Large intestine (tissue), 12 donors: ENCODE data around the gene RSPH10B2. TPM values are rescaled to one million over a fixed set of nuclear protein-coding genes. Genes with fewer than 3 reads are reported as not detected.
"Not testable (repeated sequence)": the region's sequence is repeated elsewhere in the genome, so short reads cannot be mapped to it uniquely, and the experiment has no call there.

Experiments
- DNase-seq, 2 donors: peaks; one replicate each; pipeline versions ENCODE4 v3.0.0 to v3.0.0-alpha.2; 2013
- H3K27ac ChIP-seq: one replicate; pipeline ENCODE4 v1.5.1; 2013; ENCODE audit warnings: low read length
- H3K27me3 ChIP-seq: 2 replicates; pipeline ENCODE4 v1.6.1; 2013; ENCODE audit warnings: low read length; ENCODE audit not compliant: control insufficient read depth, insufficient read depth
- H3K36me3 ChIP-seq: 2 replicates; pipeline ENCODE4 v1.6.1; 2013; ENCODE audit warnings: low read length; ENCODE audit not compliant: control insufficient read depth, insufficient read depth
- H3K4me1 ChIP-seq: one replicate; pipeline ENCODE4 v1.6.1; 2013; ENCODE audit warnings: low read length; ENCODE audit not compliant: control insufficient read depth, insufficient read depth
- H3K4me3 ChIP-seq: one replicate; pipeline ENCODE4 v1.5.1; 2013; ENCODE audit warnings: low read length
- H3K9me3 ChIP-seq: one replicate; pipeline ENCODE4 v1.6.1; 2013; ENCODE audit warnings: mild to moderate bottlenecking, low read depth, low read length, moderate library complexity; ENCODE audit not compliant: control insufficient read depth
- WGBS: methylation state at CpG from one replicate; pipeline ENCODE4 v1.1.5; 2013; ENCODE audit warnings: low lambda C conversion rate; ENCODE audit not compliant: insufficient coverage; 5-methylcytosine and 5-hydroxymethylcytosine counted together
- long read RNA-seq, 11 donors: transcript quantifications; one replicate each; lab custom pipeline, GENCODE V29; 2026
- polyA plus RNA-seq: library from polyadenylated mRNA; unstranded; fragments of 120-200 nt; gene quantifications from one replicate; pipeline ENCODE4 v1.2.1, GENCODE V29; 2013

Gene RSPH10B2
- polyA plus RNA-seq, result 0.70 TPM
- long read RNA-seq, donor 1, result 0 reads
- long read RNA-seq, donor 2, partial matches to known transcripts, result 17 of 23 reads
- long read RNA-seq, donor 2, other reads (novel, unspliced or antisense), result 6 of 23 reads
- long read RNA-seq, donor 3, partial matches to known transcripts, result 41 of 41 reads
- long read RNA-seq, donor 3, other reads (novel, unspliced or antisense), result 0 of 41 reads
- long read RNA-seq, donor 4, result 0 reads
- long read RNA-seq, donor 5, partial matches to known transcripts, result 0 of 7 reads
- long read RNA-seq, donor 5, other reads (novel, unspliced or antisense), result 7 of 7 reads
- long read RNA-seq, donor 6, result 0 reads
- long read RNA-seq, donor 7, result 0 reads
- long read RNA-seq, donor 8, result 0 reads
- long read RNA-seq, donor 9, result 0 reads
- long read RNA-seq, donor 10, result 0 reads
- long read RNA-seq, donor 11, result 0 reads

GRCh38 chr7:6753964-6754363, at the start of gene RSPH10B2:
RSPH10B2 (plus strand) TSS chr7:6754103; CDS start chr7:6757678, 3,575 bp downstream.
- H3K27me3 ChIP-seq, H3K9me3 ChIP-seq, H3K4me1 ChIP-seq, H3K36me3 ChIP-seq, H3K4me3 ChIP-seq, H3K27ac ChIP-seq: not testable (repeated sequence)
- WGBS, result no CpG with 5 or more reads among the region's 38 CpGs
- peak in 1 of 2 donors; percentile 1 for DNase-seq

DNA sequence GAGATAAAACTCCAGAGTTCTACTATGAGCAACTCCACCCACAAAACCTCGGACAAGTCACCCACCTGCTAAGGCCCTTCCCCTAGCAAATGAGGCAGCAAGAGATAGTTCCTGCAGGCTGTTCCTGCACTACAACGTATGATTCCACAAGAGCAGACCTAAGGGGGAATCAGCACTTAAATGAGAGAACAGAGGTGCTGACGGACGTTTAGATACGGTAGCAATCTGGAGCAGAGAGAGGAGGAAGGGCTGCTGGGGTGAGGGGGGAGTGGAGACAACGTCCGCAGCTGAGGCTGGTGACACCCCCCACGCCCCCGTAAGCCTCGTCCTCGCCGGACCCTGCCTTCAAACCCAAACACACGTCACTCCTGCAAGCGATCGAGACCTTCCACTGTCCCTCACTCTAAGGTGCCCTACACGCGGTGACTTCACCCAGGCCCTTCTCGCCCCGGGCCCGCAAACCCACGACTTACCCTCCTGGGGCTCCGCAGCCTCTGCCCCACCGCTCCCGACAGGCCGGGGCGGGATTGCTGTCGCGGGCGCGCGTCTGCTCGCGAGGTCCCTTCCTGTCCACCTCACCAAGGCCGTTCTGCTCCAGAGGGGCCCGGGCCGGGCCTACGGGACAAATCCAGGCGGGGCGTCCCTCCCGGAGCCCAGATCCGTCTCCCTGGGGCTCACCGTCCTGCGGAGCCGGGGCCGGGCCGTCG, 47.8 kb upstream of the RSPH10B2 start:
- peaks cover 32% of the 10 kb centered on the region for H3K36me3 ChIP-seq
- DNase-seq, result peak; percentile 30 to 70
- peak overlapping the region; percentile 93 for H3K4me3 ChIP-seq
- H3K9me3 ChIP-seq, result peaks cover 28% of the 10 kb centered on the region
- no CpG with 5 or more reads among the region's 47 CpGs for WGBS
- H3K27ac ChIP-seq, result peak overlapping the region; percentile 63
- H3K27me3 ChIP-seq, result peaks cover 8% of the 10 kb centered on the region
- H3K4me1 ChIP-seq, result no peaks in the 10 kb centered on the region

DNA sequence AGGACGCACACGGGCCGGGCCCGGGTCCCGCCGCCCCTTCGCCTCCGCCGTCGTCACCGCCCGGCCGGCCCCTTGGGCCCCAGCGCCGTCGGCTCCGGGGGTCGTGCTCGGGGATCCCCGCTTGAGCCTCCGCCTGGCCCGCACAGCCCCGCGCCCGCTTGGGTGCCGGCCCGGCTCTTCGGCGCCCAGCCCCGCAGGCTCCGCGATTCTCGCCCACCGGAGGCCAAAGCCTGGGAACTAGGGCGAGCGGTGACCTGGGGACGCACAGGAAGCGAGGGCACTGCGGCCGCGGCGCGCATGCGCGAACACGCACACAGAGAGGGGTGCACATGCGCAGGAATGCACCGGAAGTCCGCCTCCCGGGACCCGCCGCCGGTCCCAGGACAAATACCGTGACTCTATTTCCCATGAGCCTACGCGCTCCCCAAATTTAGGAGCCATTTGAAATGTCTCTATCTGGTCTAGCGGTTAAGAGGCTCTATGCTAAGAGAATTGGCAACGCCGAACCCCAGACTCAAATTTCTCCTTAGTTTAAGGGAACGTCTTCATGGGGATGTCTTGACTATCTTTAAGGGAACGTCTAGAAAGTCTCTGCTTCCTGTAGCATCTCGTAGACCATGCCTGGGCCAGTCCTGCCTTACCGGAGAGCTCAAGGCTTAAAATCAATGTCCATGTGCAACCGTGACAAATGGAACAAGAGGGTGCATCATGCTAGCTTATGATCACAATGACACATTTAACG, 47.1 kb upstream of the RSPH10B2 start, which contains the start of gene ZNF12:
TSS of gene ZNF12 (minus strand) at position 282 of the 742 bp plus-strand sequence. CDS start 1,774 bp downstream, outside the sequence.
- 80% methylated on average over 1 of the region's 65 CpGs for WGBS
- peak; percentile 97 to 98 for DNase-seq

GRCh38 chr7:6708304-6708703, 45.6 kb upstream of the RSPH10B2 start:
- H3K27me3 ChIP-seq, result peaks cover 8% of the 10 kb centered on the region
- DNase-seq, result peak; percentile 23 to 39
- no peak overlapping the region for H3K4me3 ChIP-seq
- WGBS, result no CpG with 5 or more reads among the region's 3 CpGs
- peaks cover 18% of the 10 kb centered on the region for H3K9me3 ChIP-seq
- H3K4me1 ChIP-seq, result no peaks in the 10 kb centered on the region
- peaks cover 15% of the 10 kb centered on the region for H3K36me3 ChIP-seq
- H3K27ac ChIP-seq, result no peak overlapping the region

More for the DNA sequence above, 47.1 kb upstream of the RSPH10B2 start, which contains the start of gene ZNF12:
- H3K36me3 ChIP-seq, result peaks cover 25% of the 10 kb centered on the region
- H3K9me3 ChIP-seq, result peaks cover 28% of the 10 kb centered on the region
- H3K27me3 ChIP-seq, result peaks cover 8% of the 10 kb centered on the region
- H3K4me1 ChIP-seq, result no peaks in the 10 kb centered on the region
- H3K27ac ChIP-seq, result peak within 1 kb of the TSS; percentile 63
- H3K4me3 ChIP-seq, result peak within 1 kb of the TSS; percentile 93

DNA sequence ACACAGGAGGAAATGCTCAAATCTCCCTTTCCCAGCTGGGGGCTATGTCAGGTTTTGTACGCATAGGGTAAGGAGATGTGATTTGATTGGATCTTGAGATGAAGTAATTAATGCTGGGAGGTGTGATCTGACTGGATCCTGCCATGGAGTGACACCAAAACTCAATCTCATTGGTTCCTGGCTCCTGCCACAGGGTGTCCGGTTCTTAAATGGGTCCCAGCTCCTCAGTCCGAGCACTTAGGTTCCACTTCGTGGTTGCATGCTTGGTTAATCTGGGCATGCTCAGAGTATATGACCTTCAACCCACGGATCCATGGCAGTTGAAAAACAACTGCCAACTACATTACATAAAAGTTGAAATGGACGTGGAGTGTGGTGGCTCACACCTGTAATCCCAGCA, 44.1 kb upstream of the RSPH10B2 start:
- Histone ChIP-seq H3K36me3 (peaks cover 4% of the 10 kb centered on the region), H3K9me3 (peaks cover 3% of the 10 kb centered on the region), H3K4me1 (no peaks in the 10 kb centered on the region), H3K4me3 (no peak overlapping the region), H3K27me3 (peaks cover 8% of the 10 kb centered on the region), H3K27ac (no peak overlapping the region)
- DNase-seq, result no peak
- WGBS, result no CpG with 5 or more reads among the region's 6 CpGs

GRCh38 chr7:6714360-6714759, 39.5 kb upstream of the RSPH10B2 start:
- H3K27me3 ChIP-seq, result peaks cover 4% of the 10 kb centered on the region
- H3K36me3 ChIP-seq, result no peaks in the 10 kb centered on the region
- H3K4me3 ChIP-seq, result no peak overlapping the region
- WGBS, result no CpG with 5 or more reads among the region's 5 CpGs
- DNase-seq, result no peak
- H3K27ac ChIP-seq, result no peak overlapping the region
- no peaks in the 10 kb centered on the region for H3K9me3 ChIP-seq
- no peaks in the 10 kb centered on the region for H3K4me1 ChIP-seq

DNA sequence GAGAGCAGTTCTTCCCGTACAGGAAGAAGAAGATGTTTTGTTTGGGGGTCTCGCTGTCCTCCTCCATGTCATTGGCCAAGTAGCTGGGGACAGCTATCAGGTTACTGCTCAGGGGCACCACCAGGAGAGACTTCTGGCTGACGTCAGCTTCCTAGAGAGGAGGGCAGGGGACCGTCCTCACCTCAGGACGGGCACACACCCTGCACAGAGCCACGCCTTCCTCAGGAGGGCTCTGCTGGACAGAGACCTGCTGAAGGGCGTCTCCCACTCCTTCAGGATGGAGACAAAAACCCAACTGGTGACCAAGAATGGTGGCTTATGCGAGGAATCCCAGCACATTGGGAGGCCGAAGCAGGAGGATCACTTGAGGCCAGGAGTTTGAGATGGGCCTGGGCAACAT, 38.0 kb upstream of the RSPH10B2 start:
- not testable (repeated sequence) for H3K27ac ChIP-seq, DNase-seq, H3K4me3 ChIP-seq, H3K4me1 ChIP-seq, H3K27me3 ChIP-seq, H3K36me3 ChIP-seq, H3K9me3 ChIP-seq
- WGBS, result no CpG with 5 or more reads among the region's 9 CpGs

GRCh38 chr7:6718124-6718523, 35.8 kb upstream of the RSPH10B2 start:
- Histone ChIP-seq H3K4me1 (no peaks in the 10 kb centered on the region), H3K27ac (no peak overlapping the region), H3K27me3 (no peaks in the 10 kb centered on the region), H3K36me3 (no peaks in the 10 kb centered on the region), H3K9me3 (no peaks in the 10 kb centered on the region), H3K4me3 (no peak overlapping the region)
- DNase-seq, result no peak
- WGBS, result no CpG with 5 or more reads among the region's 6 CpGs

DNA sequence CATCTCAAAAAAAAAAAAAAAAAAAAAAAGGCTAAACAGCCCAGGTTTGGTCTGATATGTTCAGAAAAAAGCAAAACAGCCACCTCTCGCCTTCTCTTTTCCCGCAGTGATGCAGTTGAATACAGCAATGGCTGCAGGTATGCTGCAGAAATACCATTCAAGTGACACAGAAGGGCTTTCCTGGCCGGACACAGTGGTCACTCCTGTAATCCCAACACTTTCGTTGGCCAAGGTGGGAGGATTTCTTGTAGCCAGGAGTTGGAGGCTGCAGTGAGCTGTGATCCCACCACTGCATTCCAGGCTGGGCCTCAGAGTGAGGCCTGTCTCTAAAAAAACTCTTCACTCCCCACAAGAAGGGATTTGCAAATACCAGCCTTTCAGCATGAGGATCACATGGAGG, 29.6 kb upstream of the RSPH10B2 start:
- not testable (repeated sequence) for H3K4me3 ChIP-seq, H3K36me3 ChIP-seq, H3K9me3 ChIP-seq, H3K4me1 ChIP-seq, H3K27me3 ChIP-seq, DNase-seq, H3K27ac ChIP-seq
- no CpG with 5 or more reads among the region's 4 CpGs for WGBS

GRCh38 chr7:6725003-6725402, 28.9 kb upstream of the RSPH10B2 start:
- no peaks in the 10 kb centered on the region for H3K4me1 ChIP-seq
- H3K9me3 ChIP-seq, result no peaks in the 10 kb centered on the region
- WGBS, result 94% methylated on average over 3 of the region's 10 CpGs
- H3K4me3 ChIP-seq, result no peak overlapping the region
- no peak overlapping the region for H3K27ac ChIP-seq
- H3K27me3 ChIP-seq, result no peaks in the 10 kb centered on the region
- H3K36me3 ChIP-seq, result no peaks in the 10 kb centered on the region
- no peak for DNase-seq
